ENCODE measurements around the gene WFS1.
A peak's percentile ranks its signal among the peaks of the same experiment; 100 is the strongest.

WFS1 gene

GRCh38 chr4:6277935-6278800, 8.5 kb downstream of the WFS1 start:
- no peak for TF ChIP-seq CTCF (IDR thresholded peaks at IDR 0.05; ENCODE audit: control insufficient read depth, insufficient read depth, low read depth, low read length, missing control alignments)
- no peak for DNase-seq (ENCODE audit: low read depth)

GRCh38 chr4:6278801-6279197, 9.1 kb downstream of the WFS1 start:
- TF ChIP-seq CTCF (IDR thresholded peaks at IDR 0.05; ENCODE audit: control insufficient read depth, insufficient read depth, low read depth, low read length, missing control alignments) = no peak
- DNase-seq (ENCODE audit: low read depth) = no peak
- no peak overlapping the region for H3K4me3 ChIP-seq (ENCODE audit: control insufficient read depth, low read depth, low read length)

More at GRCh38 chr4:6277935-6278800, 8.5 kb downstream of the WFS1 start:
- no peak overlapping the region for H3K4me3 ChIP-seq (ENCODE audit: control insufficient read depth, low read depth, low read length)

GRCh38 chr4:6279582-6280289, 10.1 kb downstream of the WFS1 start:
- no peak overlapping the region for H3K4me3 ChIP-seq (ENCODE audit: control insufficient read depth, low read depth, low read length)
- no peak for DNase-seq (ENCODE audit: low read depth)
- TF ChIP-seq CTCF (IDR thresholded peaks at IDR 0.05; ENCODE audit: control insufficient read depth, insufficient read depth, low read depth, low read length, missing control alignments) = no peak

GRCh38 chr4:6280365-6280996, 10.8 kb downstream of the WFS1 start:
- TF ChIP-seq CTCF (IDR thresholded peaks at IDR 0.05; ENCODE audit: control insufficient read depth, insufficient read depth, low read depth, low read length, missing control alignments) = no peak
- no peak overlapping the region for H3K4me3 ChIP-seq (ENCODE audit: control insufficient read depth, low read depth, low read length)
- no peak for DNase-seq (ENCODE audit: low read depth)

GRCh38 chr4:6281436-6282313, 12.0 kb downstream of the WFS1 start:
- no peak overlapping the region for H3K4me3 ChIP-seq (ENCODE audit: control insufficient read depth, low read depth, low read length)
- DNase-seq (ENCODE audit: low read depth) = no peak
- TF ChIP-seq CTCF (IDR thresholded peaks at IDR 0.05; ENCODE audit: control insufficient read depth, insufficient read depth, low read depth, low read length, missing control alignments) = no peak

- no peak overlapping the region for H3K4me3 ChIP-seq (ENCODE audit: control insufficient read depth, low read depth, low read length)
- no peak for TF ChIP-seq CTCF (IDR thresholded peaks at IDR 0.05; ENCODE audit: control insufficient read depth, insufficient read depth, low read depth, low read length, missing control alignments)
- peak; percentile 13 for DNase-seq (ENCODE audit: low read depth)
Observed at GRCh38 chr4:6282314-6282771, 12.7 kb downstream of the WFS1 start.
